Mammary epithelial cell (primary cell): ENCODE results near the gene SVIL.

Experiments
- CTCF ChIP-seq, 2 donors: IDR thresholded peaks in 1 of 2; conservative IDR thresholded peaks in 1 of 2; 2 replicates each; pipeline ENCODE4 v1.5.1; 2011 to 2012; ENCODE audit warnings: inconsistent platforms in 2 of 2, low read length in 2 of 2, mild to moderate bottlenecking in 2 of 2, control low read depth in 1 of 2, low read depth in 1 of 2; ENCODE audit not compliant: insufficient read depth in 1 of 2; ENCODE audit errors: extremely low read depth in 1 of 2
- EZH2 ChIP-seq: IDR thresholded peaks from 2 replicates; pipeline ENCODE4 v1.6.1; 2012; ENCODE audit warnings: low read length, inconsistent platforms, borderline replicate concordance

GRCh38 chr10:29648114-29648982 is 13.6 kb upstream of the SVIL start:
- TF ChIP-seq CTCF (conservative IDR thresholded peaks at IDR 0.05 in 1 of 2, IDR thresholded peaks at IDR 0.05 in 1 of 2; ENCODE audit: extremely low read depth in 1 of 2, insufficient read depth in 1 of 2, low read depth in 1 of 2, low read length in 2 of 2): no peak
- no peak for TF ChIP-seq EZH2
